Tibial artery (tissue), 4 donors: ENCODE results near the gene VEZF1.

Source experiments
- DNase-seq, 2 donors: peaks; one replicate each; pipeline ENCODE4 v3.0.0-alpha.2; 2019
- H3K27ac ChIP-seq, 2 donors: fragments of 200-600 bp; sonication (generic) in 1 of 2; 1 replicate in 1 of 2; 2 replicates in 1 of 2; pipeline ENCODE4 v1.5.1; 2018 to 2019; ENCODE audit warnings: mild to moderate bottlenecking in 1 of 2
- H3K27me3 ChIP-seq, 2 donors: fragments of 200-600 bp; sonication (generic) in 1 of 2; one replicate each; pipeline versions ENCODE4 v1.5.1 to v1.6.0; 2016 to 2019
- H3K36me3 ChIP-seq, 3 donors: fragments of 200-600 bp; sonication (generic) in 2 of 3; one replicate each; pipeline ENCODE4 v1.5.1; 2016 to 2019; ENCODE audit warnings: mild to moderate bottlenecking in 2 of 3
- H3K4me1 ChIP-seq, 4 donors: fragments of 200-600 bp; sonication (generic) in 2 of 4; 1 replicate in 3 of 4; 2 replicates in 1 of 4; pipeline ENCODE4 v1.5.1; 2016 to 2019
- H3K4me3 ChIP-seq, 2 donors: fragments of 200-600 bp; sonication (generic) in 1 of 2; 1 replicate in 1 of 2; 2 replicates in 1 of 2; pipeline ENCODE4 v1.5.1; 2018 to 2019; ENCODE audit warnings: mild to moderate bottlenecking in 2 of 2
- H3K9me3 ChIP-seq, 3 donors: fragments of 200-600 bp; sonication (generic) in 1 of 3; one replicate each; pipeline ENCODE4 v1.5.1; 2016 to 2019
- CTCF ChIP-seq, 2 experiments: fragments of 200-600 bp in 1 of 2; fragments of 450-650 bp in 1 of 2; IDR thresholded peaks; one replicate each; pipeline ENCODE4 v1.5.1; 2017 to 2019; ENCODE audit warnings: antibody characterized with exemption in 2 of 2, mild to moderate bottlenecking in 1 of 2, moderate library complexity in 1 of 2
- intact Hi-C: fragments of 100-400 bp; cut with DNase I; formaldehyde crosslinking; loops from one replicate; pipeline ENCODE4 v1.15.0; 2023; ENCODE audit warnings: low total_unique reads

Gene VEZF1

GRCh38 chr17:57972151-57972550, 15.9 kb downstream of the VEZF1 start:
- Histone ChIP-seq H3K4me1 (peaks cover 0 to 11% (median 2%) of the 10 kb centered on the region in 4 donors), H3K4me3 (no peak overlapping the region), H3K9me3 (no peaks in the 10 kb centered on the region), H3K27ac (no peak overlapping the region), H3K27me3 (no peaks in the 10 kb centered on the region), H3K36me3 (peaks cover 49 to 57% (median 51%) of the 10 kb centered on the region in 3 donors)
- TF ChIP-seq CTCF (IDR thresholded peaks at IDR 0.05): no peak
- intact Hi-C loops: no loop called here
- no peak for DNase-seq

- TF ChIP-seq CTCF (IDR thresholded peaks at IDR 0.05): no peak
- DNase-seq: no peak
- Histone ChIP-seq H3K36me3 (peaks cover 44 to 51% (median 46%) of the 10 kb centered on the region in 3 donors), H3K4me1 (peaks cover 0 to 11% (median 2%) of the 10 kb centered on the region in 4 donors), H3K27me3 (no peaks in the 10 kb centered on the region), H3K4me3 (no peak overlapping the region), H3K27ac (no peak overlapping the region), H3K9me3 (no peaks in the 10 kb centered on the region)
- intact Hi-C loops: no loop called here
Measured at GRCh38 chr17:57971572-57971971, 16.5 kb downstream of the VEZF1 start.

- no peak overlapping the region for H3K4me3 ChIP-seq
- no peaks in the 10 kb centered on the region for H3K27me3 ChIP-seq
- intact Hi-C loops: no loop called here
- DNase-seq: no peak
- peaks cover 35 to 42% (median 37%) of the 10 kb centered on the region in 3 donors for H3K36me3 ChIP-seq
- no peak for TF ChIP-seq CTCF (IDR thresholded peaks at IDR 0.05)
- H3K9me3 ChIP-seq: no peaks in the 10 kb centered on the region
- peaks cover 0 to 9% (median 1%) of the 10 kb centered on the region in 4 donors for H3K4me1 ChIP-seq
- H3K27ac ChIP-seq: no peak overlapping the region
Measured at GRCh38 chr17:57970710-57971109, 17.3 kb downstream of the VEZF1 start.

- Histone ChIP-seq H3K27ac (no peak overlapping the region), H3K4me1 (no peaks in the 10 kb centered on the region), H3K27me3 (no peaks in the 10 kb centered on the region), H3K4me3 (no peak overlapping the region), H3K36me3 (peaks cover 15 to 23% (median 18%) of the 10 kb centered on the region in 3 donors), H3K9me3 (no peaks in the 10 kb centered on the region)
- intact Hi-C loops: no loop called here
- no peak for TF ChIP-seq CTCF (IDR thresholded peaks at IDR 0.05)
- DNase-seq: no peak
Measured at GRCh38 chr17:57968456-57968855, 19.6 kb downstream of the VEZF1 start.

- Histone ChIP-seq H3K27me3 (no peaks in the 10 kb centered on the region), H3K36me3 (peaks cover under 1 to 7% (median 5%) of the 10 kb centered on the region in 3 donors), H3K4me3 (no peak overlapping the region), H3K27ac (no peak overlapping the region), H3K4me1 (no peaks in the 10 kb centered on the region), H3K9me3 (no peaks in the 10 kb centered on the region)
- intact Hi-C loops: no loop called here
- no peak for TF ChIP-seq CTCF (IDR thresholded peaks at IDR 0.05)
- DNase-seq: no peak
Measured at GRCh38 chr17:57966875-57967274, 21.2 kb downstream of the VEZF1 start.

- Histone ChIP-seq H3K36me3 (peaks cover 0 to 1% (median 0%) of the 10 kb centered on the region in 3 donors), H3K27ac (no peak overlapping the region), H3K4me3 (no peak overlapping the region), H3K9me3 (no peaks in the 10 kb centered on the region), H3K4me1 (no peaks in the 10 kb centered on the region), H3K27me3 (no peaks in the 10 kb centered on the region)
- no peak for TF ChIP-seq CTCF (IDR thresholded peaks at IDR 0.05)
- DNase-seq: no peak
- intact Hi-C loops: no loop called here
Measured at GRCh38 chr17:57966246-57966645, 21.8 kb downstream of the VEZF1 start.
